ENCODE results near the gene R3HDM2. TPM values are rescaled to one million over a fixed set of nuclear protein-coding genes. Genes with fewer than 3 reads are reported as not detected.

R3HDM2 gene
- total RNA-seq, 1 experiment from 2014 or later: 64.8 TPM

DNA sequence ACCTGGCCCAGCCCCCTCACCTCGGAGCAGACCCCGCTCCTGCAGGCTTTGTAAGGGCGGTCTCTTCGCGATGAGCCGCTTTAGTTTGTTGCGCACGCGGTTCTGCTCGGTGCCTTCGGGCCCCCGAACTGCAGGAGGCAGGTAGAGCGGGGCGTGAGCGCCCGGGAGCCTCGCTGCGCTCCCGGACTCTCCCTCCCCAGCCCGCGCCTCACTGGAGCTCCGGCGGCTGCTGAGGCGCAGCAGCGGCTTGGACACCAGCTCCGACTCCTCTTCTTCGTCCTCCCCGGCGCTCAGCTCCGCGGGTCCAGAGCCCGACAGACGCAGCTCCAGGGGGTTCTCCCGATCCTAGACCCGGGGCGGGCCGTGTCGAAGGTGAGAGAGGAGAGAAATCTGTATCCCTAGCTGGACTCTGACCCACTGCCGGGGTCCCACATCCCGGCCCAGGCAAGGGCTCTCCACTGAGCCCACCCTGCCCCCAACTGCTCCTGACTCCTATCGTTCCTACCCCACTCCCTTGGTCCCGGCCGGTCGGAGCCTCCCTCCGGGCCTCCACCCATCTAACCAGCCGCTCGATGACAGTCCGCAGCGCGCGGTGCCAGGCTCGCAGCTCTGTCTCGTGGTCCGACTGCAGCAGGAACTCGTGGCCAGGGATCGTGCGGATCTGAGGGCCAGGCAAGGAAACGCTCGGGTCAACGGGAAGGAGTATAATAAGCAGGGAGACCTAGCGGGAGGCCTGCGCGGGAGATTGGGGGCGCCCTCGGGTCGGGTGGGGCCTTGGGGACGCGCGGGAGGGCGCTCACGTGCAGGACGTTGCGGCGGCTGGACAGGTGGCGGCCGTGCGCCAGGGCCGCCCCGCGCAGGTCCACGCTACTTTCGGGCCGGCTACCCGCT is 44.7 kb upstream of the R3HDM2 start:
- H3K36me3 Mint-ChIP-seq (ENCODE audit: insufficient read depth, unreplicated experiment): no peaks in the 10 kb centered on the region
- POLR2A ChIA-PET: interaction anchor here (1.4 kb wide), 1 partner anchor 44 kb away, joined by 4 read pairs; the partner anchor contains the start of gene DDIT3

DNA sequence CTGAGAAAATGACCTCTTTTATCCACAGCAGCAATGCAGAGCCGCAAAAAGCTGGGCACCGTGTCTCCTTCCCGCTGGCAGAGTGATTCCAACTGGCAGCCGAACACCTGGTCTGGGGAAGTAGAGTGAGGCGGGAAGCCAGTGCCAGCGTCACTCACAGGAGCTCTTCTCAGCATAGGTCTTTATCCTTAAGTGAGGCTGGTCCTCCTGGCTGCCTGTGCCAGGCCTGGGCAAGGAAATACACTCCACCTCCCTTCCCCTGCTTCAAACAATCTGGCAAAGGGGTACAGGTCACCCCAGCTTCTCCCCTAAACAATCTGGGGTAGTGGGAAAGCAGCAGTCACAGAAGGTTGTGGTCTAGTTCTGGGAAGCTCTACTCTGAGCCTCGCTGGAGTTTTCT is 44.0 kb upstream of the R3HDM2 start:
- intact Hi-C loops (cut with micrococcal nuclease): no loop called here
- H3K9me3 Mint-ChIP-seq (ENCODE audit: unreplicated experiment): no peaks in the 10 kb centered on the region
- ChIA-PET POLR2A (interaction anchor here (1.4 kb wide), 1 partner anchor 45 kb away, joined by 4 read pairs; the partner anchor contains the start of gene DDIT3), CTCF (interaction anchor here (0.7 to 2.7 kb wide), 4 partner anchors 12 to 18 kb away, joined by 3 to 18 read pairs (median 4); no protein-coding TSS in a partner anchor)
- H3K36me3 Mint-ChIP-seq (ENCODE audit: insufficient read depth, unreplicated experiment): no peaks in the 10 kb centered on the region
- no peak overlapping the region for H3K4me3 Mint-ChIP-seq (ENCODE audit: unreplicated experiment)
- no peak overlapping the region for H3K27ac Mint-ChIP-seq (ENCODE audit: low read depth, unreplicated experiment)
- TF ChIP-seq, protein P1, sequence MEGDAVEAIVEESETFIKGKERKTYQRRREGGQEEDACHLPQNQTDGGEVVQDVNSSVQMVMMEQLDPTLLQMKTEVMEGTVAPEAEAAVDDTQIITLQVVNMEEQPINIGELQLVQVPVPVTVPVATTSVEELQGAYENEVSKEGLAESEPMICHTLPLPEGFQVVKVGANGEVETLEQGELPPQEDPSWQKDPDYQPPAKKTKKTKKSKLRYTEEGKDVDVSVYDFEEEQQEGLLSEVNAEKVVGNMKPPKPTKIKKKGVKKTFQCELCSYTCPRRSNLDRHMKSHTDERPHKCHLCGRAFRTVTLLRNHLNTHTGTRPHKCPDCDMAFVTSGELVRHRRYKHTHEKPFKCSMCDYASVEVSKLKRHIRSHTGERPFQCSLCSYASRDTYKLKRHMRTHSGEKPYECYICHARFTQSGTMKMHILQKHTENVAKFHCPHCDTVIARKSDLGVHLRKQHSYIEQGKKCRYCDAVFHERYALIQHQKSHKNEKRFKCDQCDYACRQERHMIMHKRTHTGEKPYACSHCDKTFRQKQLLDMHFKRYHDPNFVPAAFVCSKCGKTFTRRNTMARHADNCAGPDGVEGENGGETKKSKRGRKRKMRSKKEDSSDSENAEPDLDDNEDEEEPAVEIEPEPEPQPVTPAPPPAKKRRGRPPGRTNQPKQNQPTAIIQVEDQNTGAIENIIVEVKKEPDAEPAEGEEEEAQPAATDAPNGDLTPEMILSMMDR (IDR thresholded peaks at IDR 0.05; ENCODE audit: unreplicated experiment): no peak
- no TSS peak for BruUV-seq (replicated peaks)
- H3K4me1 Mint-ChIP-seq (ENCODE audit: insufficient read depth, unreplicated experiment): peaks cover 7% of the 10 kb centered on the region
- DNase-seq (ENCODE audit: unreplicated experiment): no peak
- peaks cover 86% of the 10 kb centered on the region for H3K27me3 Mint-ChIP-seq (ENCODE audit: insufficient read depth, unreplicated experiment)

More for the DNA sequence above, 44.7 kb upstream of the R3HDM2 start:
- Mint-ChIP-seq H3K4me1 (ENCODE audit: insufficient read depth, unreplicated experiment) (peaks cover 7% of the 10 kb centered on the region), H3K27ac (ENCODE audit: low read depth, unreplicated experiment) (no peak overlapping the region), H3K9me3 (ENCODE audit: unreplicated experiment) (no peaks in the 10 kb centered on the region), H3K4me3 (ENCODE audit: unreplicated experiment) (peak overlapping the region; percentile 31), H3K27me3 (ENCODE audit: insufficient read depth, unreplicated experiment) (peaks cover 87% of the 10 kb centered on the region)
- DNase-seq (ENCODE audit: unreplicated experiment): no peak
- intact Hi-C loops (cut with micrococcal nuclease): no loop called here
- no TSS peak for BruUV-seq (replicated peaks)
- CTCF ChIA-PET: interaction anchor here (0.5 to 2.7 kb wide), 5 partner anchors 13 to 48 kb away, joined by 3 to 18 read pairs (median 3); no protein-coding TSS in a partner anchor
- TF ChIP-seq, protein P1 (IDR thresholded peaks at IDR 0.05; ENCODE audit: unreplicated experiment): no peak

DNA sequence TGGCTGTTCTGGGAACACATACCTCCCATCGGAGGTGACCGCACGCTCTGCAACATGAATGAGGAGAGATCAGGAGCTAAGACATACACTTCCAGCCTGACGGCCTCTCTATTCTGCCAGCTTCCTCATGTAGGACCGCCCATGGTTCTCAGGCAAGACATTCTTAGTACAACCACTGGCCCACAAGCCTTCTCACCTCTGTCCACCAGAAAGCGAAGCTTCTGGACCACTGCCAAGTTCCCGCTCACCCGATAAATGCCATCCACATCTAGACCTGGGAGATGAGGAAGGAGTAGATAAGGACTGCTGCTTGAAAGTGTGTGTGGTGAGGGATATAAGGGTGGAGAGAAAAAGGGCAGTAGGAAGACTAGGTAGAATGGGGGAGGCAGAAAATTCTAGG is 43.6 kb upstream of the R3HDM2 start:
- intact Hi-C loops (cut with micrococcal nuclease): no loop called here
- Mint-ChIP-seq H3K4me1 (ENCODE audit: insufficient read depth, unreplicated experiment) (peaks cover 7% of the 10 kb centered on the region), H3K27ac (ENCODE audit: low read depth, unreplicated experiment) (no peak overlapping the region), H3K9me3 (ENCODE audit: unreplicated experiment) (no peaks in the 10 kb centered on the region), H3K36me3 (ENCODE audit: insufficient read depth, unreplicated experiment) (no peaks in the 10 kb centered on the region), H3K27me3 (ENCODE audit: insufficient read depth, unreplicated experiment) (peaks cover 86% of the 10 kb centered on the region), H3K4me3 (ENCODE audit: unreplicated experiment) (no peak overlapping the region)
- TF ChIP-seq, protein P1 (IDR thresholded peaks at IDR 0.05; ENCODE audit: unreplicated experiment): no peak
- POLR2A ChIA-PET: interaction anchor here (1.4 kb wide), 1 partner anchor 46 kb away, joined by 4 read pairs; the partner anchor contains the start of gene DDIT3
- CTCF ChIA-PET: interaction anchor here (0.5 to 2.7 kb wide), 6 partner anchors 11 to 1253 kb away, joined by 3 to 18 read pairs (median 4); no protein-coding TSS in a partner anchor
- BruUV-seq (replicated peaks): no TSS peak
- DNase-seq (ENCODE audit: unreplicated experiment): no peak

DNA sequence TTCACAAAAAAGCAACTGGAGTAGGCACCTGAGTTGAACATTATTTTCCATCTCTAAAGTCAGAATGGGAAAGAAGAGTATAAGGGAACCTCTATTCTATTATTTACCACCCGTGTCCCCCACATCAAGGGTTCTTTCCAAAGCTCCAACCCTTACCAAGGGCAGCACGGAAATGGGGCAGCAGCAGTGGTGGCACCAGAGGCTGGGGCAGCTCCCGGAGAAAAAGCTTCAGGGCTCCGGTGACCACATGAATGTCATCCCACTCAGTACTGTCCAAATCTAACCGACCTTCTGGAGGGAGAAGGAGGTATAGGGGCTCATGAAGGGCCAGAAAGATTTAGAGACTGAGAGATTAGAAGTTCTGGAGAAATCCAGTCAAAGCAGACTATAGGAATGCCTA is 43.0 kb upstream of the R3HDM2 start:
- no peaks in the 10 kb centered on the region for H3K36me3 Mint-ChIP-seq (ENCODE audit: insufficient read depth, unreplicated experiment)
- H3K27me3 Mint-ChIP-seq (ENCODE audit: insufficient read depth, unreplicated experiment): peaks cover 86% of the 10 kb centered on the region
- no TSS peak for BruUV-seq (replicated peaks)
- H3K27ac Mint-ChIP-seq (ENCODE audit: low read depth, unreplicated experiment): no peak overlapping the region
- intact Hi-C loops (cut with micrococcal nuclease): no loop called here
- TF ChIP-seq, protein P1 (IDR thresholded peaks at IDR 0.05; ENCODE audit: unreplicated experiment): no peak
- ChIA-PET POLR2A (no interaction called here), CTCF (interaction anchor here (0.5 to 2.7 kb wide), 7 partner anchors 9 to 1253 kb away, joined by 3 to 18 read pairs (median 3); no protein-coding TSS in a partner anchor)
- H3K4me1 Mint-ChIP-seq (ENCODE audit: insufficient read depth, unreplicated experiment): peaks cover 7% of the 10 kb centered on the region
- H3K4me3 Mint-ChIP-seq (ENCODE audit: unreplicated experiment): no peak overlapping the region
- no peak for DNase-seq (ENCODE audit: unreplicated experiment)
- no peaks in the 10 kb centered on the region for H3K9me3 Mint-ChIP-seq (ENCODE audit: unreplicated experiment)
